MM.1S (cell line): ENCODE results near the gene GLIS2.

ENCODE experiments used
- EZH2 ChIP-seq: fragments of 300-600 bp; sonication (generic); optimal IDR thresholded peaks from 2 replicates; pipeline ENCODE3; 2017; ENCODE audit warnings: low read depth, mild to moderate bottlenecking, antibody characterized with exemption, low read length, mixed read lengths
- TF ChIP-seq, protein P1 (sequence below): fragments of 300-600 bp; sonication (generic); IDR thresholded peaks from 2 replicates; pipeline ENCODE4 v1.5.1; 2016; ENCODE audit warnings: antibody characterized with exemption, low read length, mixed read lengths

DNA sequence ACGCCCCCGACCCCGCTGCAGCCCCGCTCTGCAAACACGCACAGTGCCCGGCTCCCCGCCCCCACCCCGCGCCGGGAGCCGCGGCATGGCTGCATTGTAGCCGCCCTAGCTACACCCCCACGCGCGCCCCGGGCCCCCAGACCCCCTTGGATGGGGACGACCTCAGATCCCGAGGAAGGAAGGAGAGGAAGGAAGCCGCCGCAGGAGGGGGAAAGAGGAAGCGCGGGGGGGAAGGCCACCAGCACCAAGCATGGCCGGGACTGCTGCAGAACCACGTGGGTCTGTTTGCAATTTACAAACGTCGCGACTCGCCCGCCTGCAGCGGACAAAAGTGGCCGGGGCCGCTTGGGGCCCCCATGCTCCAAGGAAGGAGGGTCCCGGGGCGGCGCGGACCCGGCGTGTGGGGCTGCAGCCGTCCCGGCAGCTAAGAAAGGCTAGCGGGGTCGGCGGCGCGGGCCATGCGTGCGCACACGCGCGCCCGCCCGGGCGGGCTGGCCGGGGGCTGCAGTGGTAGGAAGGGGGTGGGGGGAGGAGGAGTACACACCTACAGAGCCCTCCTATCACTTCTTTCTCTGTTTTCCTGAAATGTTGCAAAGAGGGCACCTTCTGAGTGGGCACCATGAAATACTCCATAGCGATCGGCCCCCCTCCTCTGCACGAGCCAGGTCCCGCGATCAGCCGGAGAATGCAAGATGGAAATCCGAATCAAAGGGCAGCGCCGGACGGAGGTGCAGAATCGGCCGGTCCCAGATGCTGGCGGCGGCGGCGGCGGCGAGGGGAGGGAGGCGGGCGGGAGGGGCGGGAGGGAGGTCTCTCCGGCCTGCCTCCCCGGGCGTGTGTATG is 43.5 kb upstream of the GLIS2 start:
- TF ChIP-seq, protein P1, sequence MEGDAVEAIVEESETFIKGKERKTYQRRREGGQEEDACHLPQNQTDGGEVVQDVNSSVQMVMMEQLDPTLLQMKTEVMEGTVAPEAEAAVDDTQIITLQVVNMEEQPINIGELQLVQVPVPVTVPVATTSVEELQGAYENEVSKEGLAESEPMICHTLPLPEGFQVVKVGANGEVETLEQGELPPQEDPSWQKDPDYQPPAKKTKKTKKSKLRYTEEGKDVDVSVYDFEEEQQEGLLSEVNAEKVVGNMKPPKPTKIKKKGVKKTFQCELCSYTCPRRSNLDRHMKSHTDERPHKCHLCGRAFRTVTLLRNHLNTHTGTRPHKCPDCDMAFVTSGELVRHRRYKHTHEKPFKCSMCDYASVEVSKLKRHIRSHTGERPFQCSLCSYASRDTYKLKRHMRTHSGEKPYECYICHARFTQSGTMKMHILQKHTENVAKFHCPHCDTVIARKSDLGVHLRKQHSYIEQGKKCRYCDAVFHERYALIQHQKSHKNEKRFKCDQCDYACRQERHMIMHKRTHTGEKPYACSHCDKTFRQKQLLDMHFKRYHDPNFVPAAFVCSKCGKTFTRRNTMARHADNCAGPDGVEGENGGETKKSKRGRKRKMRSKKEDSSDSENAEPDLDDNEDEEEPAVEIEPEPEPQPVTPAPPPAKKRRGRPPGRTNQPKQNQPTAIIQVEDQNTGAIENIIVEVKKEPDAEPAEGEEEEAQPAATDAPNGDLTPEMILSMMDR, result no peak
- no peak for TF ChIP-seq EZH2
